K562 (cell line): Measurements from ENCODE around the gene DNAH3.

Experiments used
- CTCF ChIP-seq, 3 experiments: IDR thresholded peaks in 2 of 3; conservative IDR thresholded peaks in 1 of 3; 2 replicates each; pipeline ENCODE4 v1.5.1; 2011 to 2012; ENCODE audit warnings: low read length in 3 of 3, mild to moderate bottlenecking in 3 of 3, control low read depth in 2 of 3, improper control_type of control experiment in 1 of 3, inconsistent platforms in 1 of 3, low read depth in 1 of 3, mixed read lengths in 1 of 3, moderate library complexity in 1 of 3; ENCODE audit not compliant: insufficient read depth in 2 of 3
- ELF1 ChIP-seq: fragments of 200-800 bp; sonication (Bioruptor generic); IDR thresholded peaks from 2 replicates; pipeline ENCODE4 v1.6.1; 2016; ENCODE audit warnings: missing genetic modification characterization, missing compliant biosample characterization
- FOXP1 ChIP-seq: sonication (generic); formaldehyde crosslinking; IDR thresholded peaks from 2 replicates; pipeline ENCODE4 v1.8.0; 2022; ENCODE audit warnings: mild to moderate bottlenecking, missing genetic modification reagents
- GTF3C2 ChIP-seq: IDR thresholded peaks from 3 replicates; pipeline ENCODE4 v1.6.1; 2011; ENCODE audit warnings: borderline replicate concordance, mild to moderate bottlenecking, moderate library complexity; ENCODE audit not compliant: insufficient read length; ENCODE audit errors: extremely low read depth
- HDAC2 ChIP-seq: fragments of 450-650 bp; IDR thresholded peaks from 2 replicates; pipeline ENCODE4 v1.6.1; 2016; ENCODE audit warnings: mild to moderate bottlenecking
- HNRNPL ChIP-seq: fragments of 200-400 bp; formaldehyde crosslinking; IDR thresholded peaks from 2 replicates; pipeline ENCODE4 v1.6.1; 2017; ENCODE audit warnings: low read depth, mild to moderate bottlenecking, low read length
- MBD1 ChIP-seq: fragments of 250-450 bp; sonication (Bioruptor Pico); IDR thresholded peaks from 2 replicates; pipeline ENCODE4 v1.8.0; 2022; ENCODE audit warnings: inconsistent platforms
- MYBL2 ChIP-seq, 2 experiments: fragments of 450-650 bp in 1 of 2; sonication (generic) in 1 of 2; formaldehyde crosslinking in 1 of 2; IDR thresholded peaks; 2 replicates each; pipeline versions ENCODE4 v1.6.1 to v1.8.1; 2017 to 2022; ENCODE audit warnings: borderline replicate concordance in 1 of 2, inconsistent platforms in 1 of 2, low read depth in 1 of 2, mild to moderate bottlenecking in 1 of 2, missing genetic modification reagents in 1 of 2, moderate library complexity in 1 of 2
- RBFOX2 ChIP-seq: fragments of 200-400 bp; formaldehyde crosslinking; IDR thresholded peaks from 2 replicates; pipeline ENCODE4 v1.6.1; 2017; ENCODE audit warnings: low read depth, mild to moderate bottlenecking, low read length, moderate library complexity
- SMC3 ChIP-seq: conservative IDR thresholded peaks from 2 replicates; pipeline ENCODE4 v1.6.1; 2011; ENCODE audit warnings: low read depth, low read length, improper control_type of control experiment; ENCODE audit not compliant: insufficient read depth
- SP2 ChIP-seq: IDR thresholded peaks from 2 replicates; pipeline ENCODE4 v1.6.1; 2011; ENCODE audit warnings: mild to moderate bottlenecking, low read depth, low read length, moderate library complexity; ENCODE audit not compliant: poor library complexity, severe bottlenecking; ENCODE audit errors: extremely low read depth
- ZKSCAN1 ChIP-seq: fragments of 150-350 bp; IDR thresholded peaks from 2 replicates; pipeline ENCODE4 v1.6.1; 2016; ENCODE audit warnings: low read depth, low read length
- TF ChIP-seq, protein P1 (sequence below): fragments of 250-450 bp; sonication (Bioruptor Pico); IDR thresholded peaks from 2 replicates; pipeline ENCODE4 v1.5.0; 2021; ENCODE audit warnings: mild to moderate bottlenecking, borderline replicate concordance

- TF ChIP-seq HDAC2 (no peak), GTF3C2 (no peak), ELF1 (tag) (no peak), ZKSCAN1 (no peak), FOXP1 (CRISPR knock-in tag) (no peak), MYBL2 (IDR thresholded peaks at IDR 0.05; ENCODE audit: low read depth) (no peak), MYBL2 (CRISPR knock-in tag; IDR thresholded peaks at IDR 0.05; ENCODE audit: borderline replicate concordance) (no peak), HNRNPL (no peak), RBFOX2 (no peak), SP2 (no peak), CTCF (IDR thresholded peaks at IDR 0.05 in 2 of 3, conservative IDR thresholded peaks at IDR 0.05 in 1 of 3; ENCODE audit: insufficient read depth in 2 of 3, low read depth in 1 of 3, low read length in 3 of 3) (no peak), SMC3 (no peak), MBD1 (CRISPR knock-in tag) (no peak)
- TF ChIP-seq, protein P1, sequence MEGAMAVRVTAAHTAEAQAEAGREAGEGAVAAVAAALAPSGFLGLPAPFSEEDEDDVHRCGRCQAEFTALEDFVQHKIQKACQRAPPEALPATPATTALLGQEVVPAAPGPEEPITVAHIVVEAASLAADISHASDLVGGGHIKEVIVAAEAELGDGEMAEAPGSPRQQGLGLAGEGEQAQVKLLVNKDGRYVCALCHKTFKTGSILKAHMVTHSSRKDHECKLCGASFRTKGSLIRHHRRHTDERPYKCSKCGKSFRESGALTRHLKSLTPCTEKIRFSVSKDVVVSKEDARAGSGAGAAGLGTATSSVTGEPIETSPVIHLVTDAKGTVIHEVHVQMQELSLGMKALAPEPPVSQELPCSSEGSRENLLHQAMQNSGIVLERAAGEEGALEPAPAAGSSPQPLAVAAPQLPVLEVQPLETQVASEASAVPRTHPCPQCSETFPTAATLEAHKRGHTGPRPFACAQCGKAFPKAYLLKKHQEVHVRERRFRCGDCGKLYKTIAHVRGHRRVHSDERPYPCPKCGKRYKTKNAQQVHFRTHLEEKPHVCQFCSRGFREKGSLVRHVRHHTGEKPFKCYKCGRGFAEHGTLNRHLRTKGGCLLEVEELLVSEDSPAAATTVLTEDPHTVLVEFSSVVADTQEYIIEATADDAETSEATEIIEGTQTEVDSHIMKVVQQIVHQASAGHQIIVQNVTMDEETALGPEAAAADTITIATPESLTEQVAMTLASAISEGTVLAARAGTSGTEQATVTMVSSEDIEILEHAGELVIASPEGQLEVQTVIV (CRISPR knock-in tag): no peak
These were observed 46.4 kb downstream of the DNAH3 start for GRCh38 chr16:21103941-21104860.
